ENCODE data around the gene GAL3ST3. TPM values are rescaled to one million over a fixed set of nuclear protein-coding genes. Genes with fewer than 3 reads are reported as not detected.

The GAL3ST3 gene
- total and polyA plus RNA-seq, 4 donors = not detected

- H3K9ac ChIP-seq (ENCODE audit: insufficient read depth in 1 of 2, low read length in 2 of 2) = no peak overlapping the region
- H3K4me3 ChIP-seq = no peak overlapping the region
- 15 to 21% methylated on average over 11 of the region's 11 CpGs for WGBS, 2 donors
- H3K27ac ChIP-seq (ENCODE audit: low read depth in 1 of 2, low read length in 1 of 2) = no peak overlapping the region
- TF ChIP-seq CTCF (IDR thresholded peaks at IDR 0.05; ENCODE audit: control extremely low read depth, extremely low read depth) = peak; percentile 71
- H3K9me3 ChIP-seq (ENCODE audit: control insufficient read depth in 4 of 4, insufficient read depth in 3 of 4, low read length in 3 of 4) = no peaks in the 10 kb centered on the region
- peaks cover 0 to 11% (median 5%) of the 10 kb centered on the region in 3 donors for H3K27me3 ChIP-seq (ENCODE audit: control insufficient read depth in 3 of 3, insufficient read depth in 3 of 3, low read length in 2 of 3)
- H3K36me3 ChIP-seq (ENCODE audit: control insufficient read depth in 4 of 4, insufficient read depth in 4 of 4, low read length in 4 of 4) = no peaks in the 10 kb centered on the region
- peak; percentile 78 for ATAC-seq (ENCODE audit: insufficient read depth, low FRiP score)
- DNase-seq = peak; percentile 60 to 78 (median 67)
- H3K4me1 ChIP-seq (ENCODE audit: control insufficient read depth in 5 of 5, insufficient read depth in 5 of 5, low read length in 5 of 5) = peaks cover 0 to 3% (median 0%) of the 10 kb centered on the region in 5 donors
These were observed 3.8 kb downstream of the GAL3ST3 start for GRCh38 chr11:66045177-66045639.

GRCh38 chr11:66044757-66045156 is 4.2 kb downstream of the GAL3ST3 start:
- TF ChIP-seq CTCF (IDR thresholded peaks at IDR 0.05; ENCODE audit: control extremely low read depth, extremely low read depth) = no peak
- H3K27me3 ChIP-seq (ENCODE audit: control insufficient read depth in 3 of 3, insufficient read depth in 3 of 3, low read length in 2 of 3) = peaks cover 0 to 11% (median 5%) of the 10 kb centered on the region in 3 donors
- H3K4me1 ChIP-seq (ENCODE audit: control insufficient read depth in 5 of 5, insufficient read depth in 5 of 5, low read length in 5 of 5) = peaks cover 0 to 3% (median 0%) of the 10 kb centered on the region in 5 donors
- no peak overlapping the region for H3K9ac ChIP-seq (ENCODE audit: insufficient read depth in 1 of 2, low read length in 2 of 2)
- no peak for DNase-seq
- no peaks in the 10 kb centered on the region for H3K36me3 ChIP-seq (ENCODE audit: control insufficient read depth in 4 of 4, insufficient read depth in 4 of 4, low read length in 4 of 4)
- H3K27ac ChIP-seq (ENCODE audit: low read depth in 1 of 2, low read length in 1 of 2) = no peak overlapping the region
- no peak for ATAC-seq (ENCODE audit: insufficient read depth, low FRiP score)
- H3K4me3 ChIP-seq = no peak overlapping the region
- 57 to 60% methylated on average over 6 of the region's 6 CpGs for WGBS, 2 donors
- no peaks in the 10 kb centered on the region for H3K9me3 ChIP-seq (ENCODE audit: control insufficient read depth in 4 of 4, insufficient read depth in 3 of 4, low read length in 3 of 4)

DNA sequence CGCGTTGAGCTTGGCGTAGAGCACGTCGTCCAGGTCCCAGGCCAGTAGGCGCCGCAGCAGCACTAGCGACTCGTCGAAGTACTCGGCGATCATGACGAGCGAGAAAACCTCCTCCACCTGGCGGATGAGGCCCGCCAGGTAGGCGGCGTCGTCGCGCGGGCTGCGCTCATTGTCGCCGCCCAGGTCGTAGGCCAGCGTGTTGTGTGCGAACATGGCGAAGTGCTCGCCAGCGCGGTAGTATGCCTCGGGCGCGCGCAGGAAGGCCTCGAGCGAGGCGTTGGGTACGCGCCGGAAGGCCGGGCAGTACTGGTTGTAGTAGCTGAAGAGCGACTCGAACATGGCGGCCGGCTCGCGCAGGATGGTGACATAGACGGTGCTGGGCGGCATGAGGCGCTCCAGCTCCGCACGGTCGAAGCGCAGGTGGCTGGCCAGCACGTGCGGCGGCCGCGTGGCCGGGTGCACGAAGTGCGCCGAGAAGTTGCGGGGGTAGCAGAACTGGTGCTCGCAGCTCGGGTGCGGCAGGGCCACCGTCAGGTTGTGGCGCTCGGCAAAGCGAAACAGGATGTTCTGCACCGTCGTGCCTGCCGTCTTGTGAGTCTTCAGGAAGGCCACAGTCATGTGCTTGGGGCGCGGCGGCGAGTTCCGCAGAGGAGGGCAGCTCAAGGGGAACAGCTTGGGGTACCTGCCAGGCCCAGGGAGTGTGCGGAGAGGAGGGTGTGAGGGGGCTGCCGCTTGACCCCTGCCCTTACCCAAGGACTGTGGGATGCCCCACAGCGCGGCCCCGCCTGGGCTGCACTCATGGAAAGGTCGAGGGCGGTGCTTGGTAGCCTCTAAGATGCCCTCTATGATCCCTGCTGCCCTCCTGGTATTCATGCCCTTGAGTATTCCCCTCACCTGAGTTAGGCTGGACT is 5.7 kb downstream of the GAL3ST3 start:
- TF ChIP-seq CTCF (IDR thresholded peaks at IDR 0.05; ENCODE audit: control extremely low read depth, extremely low read depth) = no peak
- DNase-seq (no peak), ATAC-seq (ENCODE audit: insufficient read depth, low FRiP score) (no peak)

More for the DNA sequence above, 5.7 kb downstream of the GAL3ST3 start:
- H3K36me3 ChIP-seq (ENCODE audit: control insufficient read depth in 4 of 4, insufficient read depth in 4 of 4, low read length in 4 of 4) = no peaks in the 10 kb centered on the region
- H3K9ac ChIP-seq (ENCODE audit: insufficient read depth in 1 of 2, low read length in 2 of 2) = no peak overlapping the region
- no peaks in the 10 kb centered on the region for H3K9me3 ChIP-seq (ENCODE audit: control insufficient read depth in 4 of 4, insufficient read depth in 3 of 4, low read length in 3 of 4)
- H3K4me3 ChIP-seq = no peak overlapping the region
- peaks cover 0 to 3% (median 0%) of the 10 kb centered on the region in 5 donors for H3K4me1 ChIP-seq (ENCODE audit: control insufficient read depth in 5 of 5, insufficient read depth in 5 of 5, low read length in 5 of 5)
- WGBS, 2 donors = 96 to 97% methylated on average over 88 of the region's 88 CpGs
- no peak overlapping the region for H3K27ac ChIP-seq (ENCODE audit: low read depth in 1 of 2, low read length in 1 of 2)
- H3K27me3 ChIP-seq (ENCODE audit: control insufficient read depth in 3 of 3, insufficient read depth in 3 of 3, low read length in 2 of 3) = peaks cover 0 to 9% (median 4%) of the 10 kb centered on the region in 3 donors
